Measurements from ENCODE around the gene HMGB3. TPM values are rescaled to one million over a fixed set of nuclear protein-coding genes. Genes with fewer than 3 reads are reported as not detected.

Gene HMGB3

Small RNA genes within 50 kb of the gene (small RNA-seq; reads per million reads assigned to genes)
- gene RNA5SP525 (ENCODE audit: insufficient read depth) (not detected), gene RNU6-383P (ENCODE audit: insufficient read depth) (not detected), gene RPL12P50 (ENCODE audit: insufficient read depth) (not detected)

Measured in neuronal stem cell (in vitro differentiated cells).